NCI-H526 treated with DMSO at 0.1 percent for 48 hours (cell line): Measurements from ENCODE around the gene SCYL2.
A peak's percentile ranks its signal among the peaks of the same experiment; 100 is the strongest.
"Not testable (repeated sequence)": the region's sequence is repeated elsewhere in the genome, so short reads cannot be mapped to it uniquely, and the experiment has no call there.

ENCODE experiments used
- DNase-seq: peaks from one replicate; lab custom pipeline; 2025; lab: John Stamatoyannopoulos, UW

The SCYL2 gene

GRCh38 chr12:100265732-100266584, 1.0 kb upstream of the SCYL2 start:
- DNase-seq: no peak

GRCh38 chr12:100266585-100266834, 467 bp upstream of the SCYL2 start:
- DNase-seq: no peak

DNA sequence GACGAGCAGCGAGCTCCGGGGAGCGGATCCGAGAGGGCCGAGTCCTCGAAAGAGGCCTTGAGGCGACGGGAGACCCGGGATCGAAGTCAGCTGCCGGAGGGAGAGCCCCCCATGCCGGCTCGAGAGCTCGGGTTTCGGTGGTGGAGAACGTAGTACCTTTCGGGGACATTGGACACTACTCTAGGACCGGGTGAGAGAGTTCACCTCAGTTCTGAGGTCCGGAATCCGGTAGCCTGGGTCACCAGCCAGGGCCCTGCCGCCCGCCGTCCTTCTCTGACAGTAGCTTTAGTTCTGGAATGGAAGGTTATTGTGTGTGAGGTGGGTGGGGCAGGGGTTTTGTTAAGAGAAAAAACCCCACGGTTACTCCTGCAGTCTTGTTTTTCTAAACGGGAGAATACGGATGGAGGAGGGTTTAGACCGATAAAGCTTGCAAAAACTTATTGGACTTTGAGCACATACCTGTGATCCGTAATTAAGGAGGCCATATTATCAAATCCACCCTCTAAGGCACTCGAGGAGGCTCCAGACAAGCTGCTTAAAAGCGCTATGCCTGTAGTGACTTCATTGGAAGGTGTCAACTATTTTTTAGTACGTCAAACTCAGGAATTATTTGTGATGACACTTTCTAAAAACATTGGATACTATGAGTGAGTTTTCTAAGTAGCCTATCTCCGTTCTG, 765 bp downstream of the SCYL2 start:
- peak; percentile 56 for DNase-seq

- no peak for DNase-seq
These were observed 2.0 kb downstream of the SCYL2 start for GRCh38 chr12:100268835-100269564.

GRCh38 chr12:100273782-100274181, 6.8 kb downstream of the SCYL2 start:
- no peak for DNase-seq

DNA sequence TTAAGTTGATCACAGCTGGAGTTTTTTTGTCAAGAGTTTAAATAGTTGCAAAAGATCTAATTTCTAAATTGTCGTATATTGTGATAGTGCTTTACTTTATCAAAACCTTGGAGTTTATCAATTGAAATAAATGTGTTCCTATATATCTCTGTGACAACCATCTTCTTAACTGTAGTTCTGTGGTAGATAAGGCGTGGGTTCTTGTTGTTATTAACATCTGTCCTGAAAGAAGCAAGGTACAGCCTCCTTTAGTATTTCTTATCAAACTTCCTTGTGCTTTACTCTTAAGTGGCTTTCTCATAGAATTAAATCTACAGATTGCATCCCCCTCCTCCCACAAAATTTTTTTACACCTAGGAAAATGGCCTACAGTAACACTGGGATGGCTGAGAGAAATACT, 7.3 kb downstream of the SCYL2 start:
- DNase-seq: no peak

- no peak for DNase-seq
These were observed 12.2 kb downstream of the SCYL2 start for GRCh38 chr12:100279159-100279558.

- no peak for DNase-seq
These were observed 12.7 kb downstream of the SCYL2 start for GRCh38 chr12:100279607-100280244.

GRCh38 chr12:100284556-100284955, 17.6 kb downstream of the SCYL2 start:
- DNase-seq: not testable (repeated sequence)

DNA sequence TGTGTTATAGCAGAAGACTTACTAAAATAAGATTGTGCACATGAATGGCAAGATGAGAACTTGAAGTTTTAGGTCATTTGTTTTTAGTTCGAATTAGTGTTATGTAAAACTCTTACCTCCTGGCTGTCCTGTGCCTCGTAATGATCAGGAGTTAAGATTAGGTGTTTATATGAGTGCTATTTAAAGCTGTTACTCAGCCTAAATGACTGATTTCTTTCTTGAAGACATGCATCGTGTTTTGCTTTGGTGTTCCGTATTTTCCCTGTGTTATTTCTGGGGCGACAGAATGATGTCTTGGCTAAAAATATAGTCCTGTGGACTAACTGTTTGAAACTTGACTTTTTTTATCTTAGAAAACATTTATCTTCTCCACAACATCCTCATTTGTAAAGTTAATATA, 22.1 kb downstream of the SCYL2 start:
- no peak for DNase-seq

- no peak for DNase-seq
These were observed 23.0 kb downstream of the SCYL2 start for GRCh38 chr12:100290016-100290415.

DNA sequence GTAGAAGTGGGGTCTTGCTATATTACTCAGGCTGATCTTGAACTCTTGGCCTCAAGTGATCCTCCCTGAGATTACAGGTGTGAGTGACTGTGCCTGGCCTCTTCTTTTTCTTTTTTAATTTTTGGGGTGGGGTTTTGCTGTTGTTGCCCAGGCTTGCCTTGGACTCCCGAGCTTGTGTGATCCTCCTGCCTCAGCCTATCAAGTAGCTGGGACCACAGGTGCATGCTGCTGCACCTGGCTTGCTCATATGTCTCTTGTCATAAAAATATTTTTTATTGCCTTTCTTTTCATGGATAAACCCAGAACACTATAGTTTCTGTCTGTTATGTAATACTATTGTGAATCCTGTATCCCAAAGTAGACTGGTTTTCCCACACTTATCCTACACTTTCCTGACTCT, 26.0 kb downstream of the SCYL2 start:
- DNase-seq: no peak

GRCh38 chr12:100294366-100294765, 27.4 kb downstream of the SCYL2 start:
- not testable (repeated sequence) for DNase-seq

DNA sequence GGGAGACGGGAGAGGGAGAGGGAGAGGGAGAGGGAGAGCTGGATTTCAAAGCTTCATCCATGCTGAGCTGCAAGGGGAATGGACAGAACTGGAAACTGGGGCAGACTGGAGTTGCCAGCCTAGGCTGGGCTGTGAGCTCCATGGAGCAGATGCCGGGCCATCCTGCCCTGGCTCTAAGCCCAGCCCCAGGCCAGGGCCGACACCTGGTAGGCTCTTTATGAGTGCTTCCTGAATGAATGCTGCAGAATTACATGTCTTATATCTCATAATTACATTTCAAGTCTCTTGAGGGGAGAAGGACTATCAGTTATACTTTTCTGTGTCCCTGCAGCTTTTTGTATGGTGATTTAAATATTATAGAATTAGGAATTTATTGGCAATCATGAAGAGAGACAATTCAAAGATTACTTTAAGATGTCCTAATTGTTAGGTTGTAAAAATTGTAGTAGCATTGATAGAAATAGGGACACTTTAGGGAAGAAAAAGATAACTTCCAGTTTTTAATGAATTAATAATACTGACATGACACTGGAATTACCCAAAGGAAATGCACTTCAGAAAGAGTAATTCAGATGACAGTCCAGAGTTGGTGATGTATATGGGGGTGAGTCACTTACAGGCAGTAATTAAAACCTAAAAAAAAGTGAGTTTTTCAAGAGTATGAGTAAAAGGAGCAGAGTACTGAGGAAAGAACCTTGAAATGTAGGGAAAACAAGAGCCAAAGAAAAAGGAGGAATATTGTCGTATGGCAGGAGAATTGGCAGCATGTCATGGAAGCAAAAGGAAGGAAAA, 29.0 kb downstream of the SCYL2 start:
- no peak for DNase-seq

- DNase-seq: no peak
These were observed 35.1 kb downstream of the SCYL2 start for GRCh38 chr12:100302081-100302480.

DNA sequence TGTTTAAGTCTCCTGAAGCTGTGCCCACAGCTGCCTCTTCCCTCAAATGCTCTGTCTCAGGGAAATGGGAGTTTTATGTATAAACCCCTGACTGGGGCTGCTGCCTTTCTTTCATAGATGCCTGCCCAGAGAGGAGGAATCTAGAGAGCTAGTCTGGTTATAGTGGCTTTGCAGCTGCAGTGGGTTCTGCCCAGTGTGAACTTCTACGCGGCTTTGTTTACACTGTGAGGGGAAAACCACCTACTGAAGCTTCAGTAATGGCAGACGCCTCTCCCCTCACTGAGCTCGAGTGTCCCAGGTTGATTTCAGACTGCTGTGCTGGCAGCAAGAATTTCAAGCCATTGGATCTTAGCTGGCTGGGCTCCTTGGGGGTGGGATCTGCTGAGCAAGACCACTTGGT, 36.9 kb downstream of the SCYL2 start:
- no peak for DNase-seq

DNA sequence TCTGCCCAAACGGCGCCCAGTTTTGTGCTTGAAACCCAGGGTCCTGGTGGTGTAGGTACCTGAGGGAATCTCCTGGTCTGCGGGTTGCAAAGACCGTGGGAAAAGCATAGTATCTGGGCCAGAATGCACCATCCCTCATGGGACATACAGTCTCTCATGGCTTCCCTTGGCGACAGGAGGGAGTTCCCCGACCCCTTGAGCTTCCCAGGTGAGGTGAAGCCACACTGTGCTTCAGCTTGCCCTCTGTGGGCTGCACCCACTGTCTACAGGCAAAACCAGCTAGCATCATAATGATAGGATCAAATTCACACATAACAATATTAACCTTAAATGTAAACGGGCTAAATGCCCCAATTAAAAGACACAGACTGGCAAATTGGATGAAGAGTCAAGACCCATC, 37.4 kb downstream of the SCYL2 start:
- DNase-seq: not testable (repeated sequence)

DNA sequence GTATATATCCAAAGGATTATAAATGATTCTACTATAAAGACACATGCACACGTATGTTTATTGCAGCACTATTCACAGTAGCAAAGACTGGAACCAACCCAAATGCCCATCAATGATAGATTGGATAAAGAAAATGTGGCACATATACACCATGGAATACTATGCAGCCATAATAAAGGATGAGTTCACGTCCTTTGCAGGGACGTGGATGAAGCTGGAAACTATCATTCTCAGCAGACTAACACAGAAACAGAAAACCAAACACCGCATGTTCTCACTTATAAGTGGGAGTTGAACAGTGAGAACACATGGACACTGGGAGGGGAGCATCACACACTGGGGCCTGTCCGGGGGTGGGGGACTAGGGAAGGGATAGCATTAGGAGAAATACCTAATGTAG, 41.2 kb downstream of the SCYL2 start:
- not testable (repeated sequence) for DNase-seq

GRCh38 chr12:100311317-100311716, 44.3 kb downstream of the SCYL2 start:
- no peak for DNase-seq

- DNase-seq: no peak
These were observed 50.4 kb downstream of the SCYL2 start for GRCh38 chr12:100317371-100317770.

DNA sequence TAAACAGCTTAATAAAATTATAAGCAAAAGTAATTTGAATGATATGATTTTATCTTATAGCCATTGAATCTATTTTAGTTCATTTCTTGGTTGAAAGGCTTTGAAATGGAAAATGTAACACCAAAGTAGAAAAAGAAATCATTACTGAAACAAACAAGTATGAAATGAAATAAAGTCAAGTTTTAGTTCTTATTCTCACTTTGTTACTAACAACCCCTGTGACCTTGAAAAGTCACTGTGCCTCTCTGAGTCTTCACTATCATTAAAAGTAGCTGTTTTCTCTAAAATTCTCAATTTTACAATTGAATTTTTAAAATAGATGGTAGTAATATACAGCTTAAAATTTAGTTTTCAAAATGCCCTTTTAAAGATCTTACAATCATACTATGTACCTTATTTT, 57.5 kb downstream of the SCYL2 start:
- DNase-seq: no peak

- no peak for DNase-seq
These were observed 59.2 kb downstream of the SCYL2 start for GRCh38 chr12:100326208-100326607.
